Endothelial cell of umbilical vein (primary cell): ENCODE data around the gene FMN2.

Experiments used
- CTCF ChIP-seq, 2 donors: IDR thresholded peaks; 1 replicate in 1 of 2; 2 replicates in 1 of 2; pipeline ENCODE4 v1.5.1; 2011; ENCODE audit warnings: low read length in 2 of 2, mild to moderate bottlenecking in 2 of 2, moderate library complexity in 2 of 2, control low read depth in 1 of 2, inconsistent platforms in 1 of 2, low read depth in 1 of 2; ENCODE audit not compliant: insufficient read depth in 1 of 2; ENCODE audit errors: extremely low read depth in 1 of 2
- EZH2 ChIP-seq: IDR thresholded peaks from 2 replicates; pipeline ENCODE4 v1.6.1; 2012; ENCODE audit warnings: borderline replicate concordance, low read depth, mild to moderate bottlenecking, moderate library complexity, low read length, inconsistent platforms; ENCODE audit not compliant: severe bottlenecking
- FOS ChIP-seq: IDR thresholded peaks from 2 replicates; pipeline ENCODE4 v1.6.1; 2011; ENCODE audit warnings: mild to moderate bottlenecking, low read length, moderate library complexity, borderline replicate concordance; ENCODE audit not compliant: insufficient read depth
- GATA2 ChIP-seq: IDR thresholded peaks from 2 replicates; pipeline ENCODE4 v1.7.0; 2011; ENCODE audit warnings: low read depth, mild to moderate bottlenecking, moderate library complexity, mixed read lengths, low read length; ENCODE audit not compliant: insufficient read length, insufficient read depth
- JUN ChIP-seq: IDR thresholded peaks from 2 replicates; pipeline ENCODE4 v1.6.1; 2011; ENCODE audit warnings: borderline replicate concordance, low read depth; ENCODE audit not compliant: insufficient read length, insufficient read depth
- MAX ChIP-seq: IDR thresholded peaks from 2 replicates; pipeline ENCODE4 v1.6.1; 2011; ENCODE audit not compliant: insufficient read depth, insufficient read length
- POLR2A ChIP-seq: IDR thresholded peaks from 2 replicates; pipeline ENCODE4 v1.6.1; 2012; ENCODE audit warnings: low read depth, mild to moderate bottlenecking, control low read depth, low read length

DNA sequence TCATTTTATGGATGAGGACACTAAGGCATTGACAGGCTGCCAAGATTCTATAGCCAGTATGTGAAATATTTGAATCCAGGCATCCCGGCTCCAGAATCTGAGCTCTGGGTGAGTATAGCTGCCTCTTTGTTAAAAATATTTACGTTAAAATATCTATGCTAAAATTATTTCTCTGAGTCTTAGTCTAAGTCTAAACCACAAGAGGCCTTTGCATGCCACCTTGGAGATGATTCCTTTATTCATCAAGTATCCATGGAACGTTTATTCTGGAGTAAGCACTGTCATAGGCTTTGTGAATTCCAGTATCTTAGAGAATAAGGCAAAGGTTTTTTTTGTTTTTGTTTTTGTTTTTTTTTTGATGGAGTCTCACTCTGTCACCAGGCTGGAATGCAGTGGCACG is 403.9 kb downstream of the FMN2 start:
- TF ChIP-seq CTCF (IDR thresholded peaks at IDR 0.05; ENCODE audit: extremely low read depth in 1 of 2, insufficient read depth in 1 of 2, low read depth in 1 of 2, low read length in 2 of 2) = no peak
- no peak for TF ChIP-seq EZH2
- TF ChIP-seq JUN = no peak
- TF ChIP-seq GATA2 = no peak
- TF ChIP-seq POLR2A = no peak
- no peak for TF ChIP-seq FOS
- no peak for TF ChIP-seq MAX
